ENCODE data around the gene MN1.

MN1 gene

DNA sequence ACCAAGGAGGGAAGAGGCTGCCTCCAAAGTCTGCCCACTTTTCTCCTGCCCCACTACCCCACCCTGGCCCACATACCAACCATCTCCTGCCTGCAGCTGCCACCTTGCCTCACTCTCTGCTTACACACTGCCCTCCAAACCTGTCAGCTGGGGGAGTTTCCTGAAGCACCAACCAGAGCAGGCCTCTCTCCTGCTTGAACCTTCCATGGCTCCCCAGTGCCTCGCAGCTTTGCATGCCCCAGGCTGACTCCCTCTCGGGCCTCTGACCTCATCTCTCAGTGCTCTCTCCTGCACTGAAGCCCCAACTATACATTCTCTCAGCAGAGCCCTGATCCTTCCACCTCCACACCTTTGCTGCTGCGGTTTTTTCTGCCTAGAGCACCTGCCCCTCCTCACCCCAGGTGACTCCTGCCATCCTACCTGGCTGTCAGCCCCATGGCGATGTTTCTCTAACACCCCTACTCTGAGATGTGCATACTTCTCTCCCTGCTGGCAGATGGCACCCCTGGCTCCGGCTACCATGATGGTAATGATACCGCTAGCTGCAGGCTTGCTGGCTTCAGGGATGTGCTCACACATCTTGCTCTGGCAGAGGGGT is 43.5 kb downstream of the MN1 start:
- TF ChIP-seq, protein P1, sequence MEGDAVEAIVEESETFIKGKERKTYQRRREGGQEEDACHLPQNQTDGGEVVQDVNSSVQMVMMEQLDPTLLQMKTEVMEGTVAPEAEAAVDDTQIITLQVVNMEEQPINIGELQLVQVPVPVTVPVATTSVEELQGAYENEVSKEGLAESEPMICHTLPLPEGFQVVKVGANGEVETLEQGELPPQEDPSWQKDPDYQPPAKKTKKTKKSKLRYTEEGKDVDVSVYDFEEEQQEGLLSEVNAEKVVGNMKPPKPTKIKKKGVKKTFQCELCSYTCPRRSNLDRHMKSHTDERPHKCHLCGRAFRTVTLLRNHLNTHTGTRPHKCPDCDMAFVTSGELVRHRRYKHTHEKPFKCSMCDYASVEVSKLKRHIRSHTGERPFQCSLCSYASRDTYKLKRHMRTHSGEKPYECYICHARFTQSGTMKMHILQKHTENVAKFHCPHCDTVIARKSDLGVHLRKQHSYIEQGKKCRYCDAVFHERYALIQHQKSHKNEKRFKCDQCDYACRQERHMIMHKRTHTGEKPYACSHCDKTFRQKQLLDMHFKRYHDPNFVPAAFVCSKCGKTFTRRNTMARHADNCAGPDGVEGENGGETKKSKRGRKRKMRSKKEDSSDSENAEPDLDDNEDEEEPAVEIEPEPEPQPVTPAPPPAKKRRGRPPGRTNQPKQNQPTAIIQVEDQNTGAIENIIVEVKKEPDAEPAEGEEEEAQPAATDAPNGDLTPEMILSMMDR (IDR thresholded peaks at IDR 0.05; ENCODE audit: borderline replicate concordance, control extremely low read depth, extremely low read depth, insufficient read depth, missing control alignments), result no peak
- no peak for DNase-seq (ENCODE audit: low spot score)

DNA sequence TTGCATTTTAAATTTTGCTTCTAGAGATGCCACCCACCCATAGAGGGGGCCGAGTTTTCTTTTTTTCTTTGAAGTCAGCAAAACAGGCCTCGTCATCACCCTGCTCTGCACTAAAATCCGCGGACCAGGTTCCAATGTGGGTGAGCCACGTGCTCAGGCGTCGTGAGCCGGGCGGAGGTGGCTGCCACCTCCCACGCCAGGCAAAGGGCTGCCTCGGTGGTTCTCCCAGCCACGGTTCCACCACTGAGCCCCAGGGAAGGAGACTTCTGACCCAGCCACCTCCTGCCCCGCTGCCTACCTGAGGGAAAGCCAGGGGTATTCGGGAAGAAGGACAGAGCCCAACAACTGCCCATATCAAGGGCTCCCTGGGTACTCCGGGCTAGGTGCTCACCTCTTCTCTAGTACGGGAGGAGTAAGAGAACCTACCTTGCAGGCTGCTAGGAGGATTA is 45.3 kb downstream of the MN1 start:
- no peak for DNase-seq (ENCODE audit: low spot score)
- TF ChIP-seq, protein P1 (IDR thresholded peaks at IDR 0.05; ENCODE audit: borderline replicate concordance, control extremely low read depth, extremely low read depth, insufficient read depth, missing control alignments), result no peak
- in situ Hi-C loops (cut with MboI; ENCODE audit: low sequenced_read_pairs, unreplicated experiment), result no loop called here

More for the DNA sequence above, 43.5 kb downstream of the MN1 start:
- in situ Hi-C loops (cut with MboI; ENCODE audit: low sequenced_read_pairs, unreplicated experiment), result no loop called here

DNA sequence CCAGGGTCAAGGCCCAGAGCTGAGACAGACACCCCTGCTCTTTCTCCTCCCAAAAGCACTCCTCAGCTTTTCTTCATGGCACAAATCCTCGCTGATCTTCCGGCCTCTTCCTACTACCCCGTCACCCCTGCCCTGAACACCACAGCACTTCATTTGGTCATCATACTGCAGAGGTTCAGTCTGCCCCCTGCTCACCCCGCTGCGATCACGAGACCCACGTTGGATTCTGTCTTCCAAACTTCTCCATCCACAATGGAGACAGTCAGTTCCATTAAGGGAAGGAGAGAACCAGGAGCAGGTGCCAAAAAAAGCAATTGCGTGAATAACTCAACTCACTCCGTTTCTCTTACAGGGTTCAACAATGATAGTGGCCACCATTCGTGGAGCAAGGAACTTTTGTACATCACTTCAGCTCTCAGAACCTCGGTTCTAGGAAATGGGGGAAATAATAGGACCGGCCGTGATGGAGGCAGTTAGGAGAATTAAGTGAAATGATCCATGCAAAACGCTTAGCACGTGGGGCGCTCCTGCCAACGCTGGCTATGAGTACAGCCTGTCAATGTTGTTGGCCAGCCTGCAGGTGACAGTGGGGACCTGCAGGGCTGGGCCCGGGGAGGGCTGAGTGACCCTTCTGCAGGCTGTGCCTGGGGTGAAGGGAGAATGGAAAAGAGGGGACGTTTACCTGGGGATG is 45.9 kb downstream of the MN1 start:
- TF ChIP-seq, protein P1 (IDR thresholded peaks at IDR 0.05; ENCODE audit: borderline replicate concordance, control extremely low read depth, extremely low read depth, insufficient read depth, missing control alignments), result no peak
- in situ Hi-C loops (cut with MboI; ENCODE audit: low sequenced_read_pairs, unreplicated experiment), result no loop called here
- no peak for DNase-seq (ENCODE audit: low spot score)

DNA sequence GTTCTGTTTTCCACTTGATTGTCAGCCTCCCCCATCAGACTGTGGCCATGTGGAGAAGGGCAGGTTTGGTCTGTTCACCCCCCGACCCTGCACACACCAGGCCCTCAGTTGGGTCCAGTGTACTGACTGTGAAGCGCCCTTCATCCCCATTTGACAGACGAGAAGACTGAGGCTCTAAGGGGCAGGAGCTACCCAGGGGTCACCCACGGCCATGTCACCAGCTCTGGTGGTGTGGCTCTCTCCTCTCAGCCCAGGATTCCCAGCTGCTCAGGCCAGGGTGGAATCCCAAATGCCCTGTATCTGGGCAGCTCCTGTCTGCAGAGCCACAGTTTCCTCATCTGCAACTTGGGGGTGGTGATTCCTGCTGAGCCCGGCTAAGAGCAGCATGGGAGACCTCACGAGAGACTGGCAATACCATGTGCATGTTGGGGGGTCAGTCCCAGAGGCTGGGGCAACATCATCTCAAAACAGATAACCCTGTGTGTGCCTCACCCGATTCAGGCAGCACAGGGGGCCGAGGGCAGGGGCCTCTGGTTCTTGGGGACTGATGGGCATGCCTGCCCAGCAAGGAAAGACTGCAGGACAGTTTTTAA is 46.6 kb downstream of the MN1 start:
- no peak for DNase-seq (ENCODE audit: low spot score)
- in situ Hi-C loops (cut with MboI; ENCODE audit: low sequenced_read_pairs, unreplicated experiment), result no loop called here
- TF ChIP-seq, protein P1 (IDR thresholded peaks at IDR 0.05; ENCODE audit: borderline replicate concordance, control extremely low read depth, extremely low read depth, insufficient read depth, missing control alignments), result no peak

DNA sequence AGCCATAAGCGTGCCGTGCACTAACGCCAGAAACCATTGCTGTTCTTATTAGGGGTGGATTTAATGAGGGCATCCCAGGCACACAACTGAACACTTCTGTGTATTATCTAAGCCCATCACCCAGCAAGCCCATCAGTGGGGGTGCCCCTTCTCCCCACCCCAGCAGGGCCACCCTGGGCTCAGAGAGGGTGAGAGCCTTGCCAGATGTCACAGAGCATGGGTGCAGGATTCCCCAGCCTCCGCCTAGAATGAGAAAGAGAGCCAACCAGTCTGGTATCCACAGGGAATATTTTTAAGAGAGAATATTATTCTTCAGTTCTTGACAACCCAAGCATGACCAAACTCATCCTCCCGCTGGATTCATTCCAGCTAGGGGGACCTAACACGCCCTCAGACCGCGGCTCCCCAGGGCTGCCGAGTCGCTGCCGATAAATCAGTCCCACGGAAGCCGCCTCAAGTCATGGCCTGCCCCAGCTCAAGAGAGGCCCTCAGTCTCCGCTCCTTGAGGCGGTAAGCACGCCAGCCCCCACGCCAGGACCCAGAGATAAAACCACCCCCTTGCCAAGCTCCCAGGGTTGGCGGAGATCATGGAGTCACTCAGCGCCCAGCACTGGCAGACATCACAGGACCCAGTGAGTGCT is 47.2 kb downstream of the MN1 start:
- DNase-seq (ENCODE audit: low spot score), result no peak
- TF ChIP-seq, protein P1 (IDR thresholded peaks at IDR 0.05; ENCODE audit: borderline replicate concordance, control extremely low read depth, extremely low read depth, insufficient read depth, missing control alignments), result no peak
- in situ Hi-C loops (cut with MboI; ENCODE audit: low sequenced_read_pairs, unreplicated experiment), result no loop called here

DNA sequence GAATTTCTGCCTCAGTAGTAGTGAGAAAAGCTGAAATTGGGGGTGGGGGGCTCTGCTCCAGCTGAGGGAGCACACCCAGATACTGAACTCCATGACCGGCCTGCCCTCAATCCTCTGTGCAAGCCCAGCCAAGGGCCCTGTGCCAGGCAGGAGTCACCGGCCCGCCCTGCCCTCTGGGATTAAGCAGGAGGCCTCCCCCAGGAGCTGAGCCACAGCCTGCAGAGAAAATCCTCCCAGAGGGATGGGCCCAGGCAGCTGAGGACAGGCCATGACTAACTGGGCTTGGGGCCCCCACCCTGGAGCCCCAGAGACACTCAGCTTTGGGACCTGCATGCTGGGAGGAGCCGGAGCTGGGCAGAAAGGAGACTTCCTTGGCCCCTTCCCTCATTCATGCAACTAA is 48.8 kb downstream of the MN1 start:
- TF ChIP-seq, protein P1 (IDR thresholded peaks at IDR 0.05; ENCODE audit: borderline replicate concordance, control extremely low read depth, extremely low read depth, insufficient read depth, missing control alignments), result no peak
- no peak for DNase-seq (ENCODE audit: low spot score)
- in situ Hi-C loops (cut with MboI; ENCODE audit: low sequenced_read_pairs, unreplicated experiment), result no loop called here
